ENCODE data around the gene DOCK2. TPM values are rescaled to one million over a fixed set of nuclear protein-coding genes. Genes with fewer than 3 reads are reported as not detected.

The DOCK2 gene
- total RNA-seq, 2 experiments from 2014 or later, result 161 to 205 TPM

DNA sequence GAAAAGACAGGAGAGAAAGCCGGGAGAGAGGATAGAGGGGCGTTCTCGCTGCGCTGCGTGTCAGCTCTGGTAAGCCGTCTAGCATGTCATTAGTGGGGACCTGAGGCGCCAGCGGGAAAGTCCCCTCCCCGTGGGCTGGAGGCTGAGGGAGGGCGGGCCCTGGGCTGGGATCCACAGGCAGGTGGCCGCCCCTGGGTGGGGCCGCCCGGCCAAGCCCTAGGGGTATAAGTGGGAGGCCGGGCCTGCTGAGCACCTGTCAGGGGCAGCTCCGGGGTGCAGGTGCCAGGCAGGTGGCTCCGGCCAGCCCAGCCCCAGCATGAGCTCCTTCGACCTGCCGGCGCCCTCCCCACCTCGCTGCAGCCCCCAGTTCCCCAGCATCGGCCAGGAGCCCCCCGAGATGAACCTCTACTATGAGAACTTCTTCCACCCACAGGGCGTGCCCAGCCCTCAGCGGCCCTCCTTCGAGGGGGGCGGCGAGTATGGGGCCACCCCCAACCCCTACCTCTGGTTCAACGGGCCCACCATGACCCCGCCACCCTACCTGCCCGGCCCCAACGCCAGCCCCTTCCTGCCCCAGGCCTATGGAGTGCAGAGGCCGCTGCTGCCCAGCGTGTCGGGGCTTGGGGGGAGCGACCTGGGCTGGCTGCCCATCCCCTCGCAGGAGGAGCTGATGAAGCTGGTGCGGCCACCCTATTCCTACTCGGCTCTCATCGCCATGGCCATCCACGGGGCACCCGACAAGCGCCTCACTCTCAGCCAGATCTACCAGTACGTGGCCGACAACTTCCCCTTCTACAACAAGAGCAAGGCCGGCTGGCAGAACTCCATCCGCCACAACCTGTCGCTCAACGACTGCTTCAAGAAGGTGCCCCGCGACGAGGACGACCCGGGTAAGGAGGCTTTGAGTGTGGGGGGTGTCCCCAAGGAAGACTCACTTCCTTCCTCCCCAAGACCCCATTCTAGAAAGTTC, 468.9 kb downstream of the DOCK2 start, which contains the start of gene FOXI1:
Gene FOXI1 (plus strand): TSS at position 256 of the 970 bp plus-strand sequence. CDS start 61 bp downstream, at position 317.
- TF ChIP-seq CTCF (conservative IDR thresholded peaks at IDR 0.05; ENCODE audit: low read length) (no peak), EZH2phosphoT487 (IDR thresholded peaks at IDR 0.05; ENCODE audit: borderline replicate concordance, low read depth, low read length) (no peak)
- ChIA-PET POLR2A (no interaction called here), CTCF (ENCODE audit: unreplicated experiment) (no interaction called here)
- H3K9me3 ChIP-seq (ENCODE audit: low read length), result no peaks in the 10 kb centered on the region
- no peak within 1 kb of the TSS for H3K27ac ChIP-seq (ENCODE audit: low read depth, low read length, poor library complexity, severe bottlenecking)
- H3K4me3 ChIP-seq (ENCODE audit: low read depth, low read length, poor library complexity, severe bottlenecking), result no peak within 1 kb of the TSS
- no peak within 1 kb of the TSS for H3K4me2 ChIP-seq (ENCODE audit: low read length)
- no peaks in the 10 kb centered on the region for H3K79me2 ChIP-seq (ENCODE audit: insufficient read depth, low read depth, low read length)
- H2AFZ ChIP-seq (ENCODE audit: low read length), result no peak within 1 kb of the TSS
- no peaks in the 10 kb centered on the region for H4K20me1 ChIP-seq (ENCODE audit: insufficient read depth, low read length)
- no peaks in the 10 kb centered on the region for H3K36me3 ChIP-seq (ENCODE audit: insufficient read depth, low read length)
- H3K9me2 ChIP-seq (ENCODE audit: insufficient read depth, low read length), result no peaks in the 10 kb centered on the region
- BruUV-seq (replicated peaks), result no TSS peak
- H3K4me1 ChIP-seq (ENCODE audit: insufficient read depth, low read length, poor library complexity, severe bottlenecking), result no peaks in the 10 kb centered on the region
- intact Hi-C loops (cut with micrococcal nuclease; ENCODE audit: unreplicated experiment), result no loop called here
- no peak for DNase-seq (ENCODE audit: low spot score)

DNA sequence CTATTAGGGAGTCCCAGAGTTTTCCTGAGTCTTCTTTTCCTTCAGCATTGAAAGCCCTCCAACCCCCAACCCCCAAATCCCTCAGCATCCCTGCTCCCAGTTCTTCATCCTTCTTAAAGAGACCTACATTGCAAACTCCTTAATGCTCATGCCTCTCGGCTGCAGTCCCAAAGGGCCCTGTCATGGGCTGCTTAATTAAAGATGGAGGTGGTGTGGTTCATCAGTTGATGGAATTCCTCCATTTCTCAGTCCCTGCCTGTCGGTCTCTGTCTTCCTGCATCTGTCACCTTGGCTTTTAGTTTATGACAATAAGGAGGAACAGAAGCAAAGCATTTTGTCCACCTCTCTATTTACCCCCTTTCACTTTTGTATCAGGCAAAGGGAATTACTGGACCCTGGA, 470.6 kb downstream of the DOCK2 start:
- no peak for DNase-seq (ENCODE audit: low spot score)
- intact Hi-C loops (cut with micrococcal nuclease; ENCODE audit: unreplicated experiment), result no loop called here
- H3K27ac ChIP-seq (ENCODE audit: low read depth, low read length, poor library complexity, severe bottlenecking), result no peak overlapping the region
- H3K36me3 ChIP-seq (ENCODE audit: insufficient read depth, low read length), result no peaks in the 10 kb centered on the region
- H3K4me2 ChIP-seq (ENCODE audit: low read length), result no peak overlapping the region
- H4K20me1 ChIP-seq (ENCODE audit: insufficient read depth, low read length), result no peaks in the 10 kb centered on the region
- H3K9me2 ChIP-seq (ENCODE audit: insufficient read depth, low read length), result no peaks in the 10 kb centered on the region
- ChIA-PET CTCF (ENCODE audit: unreplicated experiment) (no interaction called here), POLR2A (no interaction called here)
- H3K4me1 ChIP-seq (ENCODE audit: insufficient read depth, low read length, poor library complexity, severe bottlenecking), result no peaks in the 10 kb centered on the region
- H3K9me3 ChIP-seq (ENCODE audit: low read length), result no peaks in the 10 kb centered on the region
- no peak overlapping the region for H3K4me3 ChIP-seq (ENCODE audit: low read depth, low read length, poor library complexity, severe bottlenecking)
- no peaks in the 10 kb centered on the region for H3K79me2 ChIP-seq (ENCODE audit: insufficient read depth, low read depth, low read length)
- no TSS peak for BruUV-seq (replicated peaks)
- no peak overlapping the region for H2AFZ ChIP-seq (ENCODE audit: low read length)
- no peak for TF ChIP-seq EZH2phosphoT487 (IDR thresholded peaks at IDR 0.05; ENCODE audit: borderline replicate concordance, low read depth, low read length)

DNA sequence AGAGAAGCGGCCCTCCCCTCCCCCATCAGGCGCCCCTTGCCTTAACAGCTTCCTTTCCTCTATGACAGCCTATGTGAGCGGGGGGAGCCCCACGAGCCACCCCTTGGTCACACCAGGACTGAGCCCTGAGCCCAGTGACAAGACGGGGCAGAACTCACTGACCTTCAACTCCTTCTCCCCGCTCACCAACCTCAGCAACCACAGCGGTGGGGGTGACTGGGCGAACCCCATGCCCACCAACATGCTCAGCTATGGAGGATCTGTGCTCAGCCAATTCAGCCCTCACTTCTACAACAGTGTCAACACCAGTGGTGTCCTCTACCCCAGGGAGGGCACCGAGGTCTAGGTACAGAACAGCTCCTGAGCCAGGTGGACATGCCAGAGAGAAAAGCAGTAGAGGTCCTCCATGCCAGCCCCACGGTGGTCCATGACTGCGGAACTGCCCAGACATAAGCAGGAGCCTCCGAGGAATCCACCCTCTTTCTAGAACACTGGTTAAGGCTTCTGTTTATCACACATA, 471.3 kb downstream of the DOCK2 start:
- H3K4me1 ChIP-seq (ENCODE audit: insufficient read depth, low read length, poor library complexity, severe bottlenecking), result no peaks in the 10 kb centered on the region
- no TSS peak for BruUV-seq (replicated peaks)
- intact Hi-C loops (cut with micrococcal nuclease; ENCODE audit: unreplicated experiment), result no loop called here
- ChIA-PET CTCF (ENCODE audit: unreplicated experiment) (interaction anchor here (0.6 kb wide), 1 partner anchor 167 kb away, joined by 5 read pairs; no protein-coding TSS in a partner anchor), POLR2A (no interaction called here)
- no peak overlapping the region for H2AFZ ChIP-seq (ENCODE audit: low read length)
- no peak overlapping the region for H3K27ac ChIP-seq (ENCODE audit: low read depth, low read length, poor library complexity, severe bottlenecking)
- no peaks in the 10 kb centered on the region for H3K36me3 ChIP-seq (ENCODE audit: insufficient read depth, low read length)
- no peak for DNase-seq (ENCODE audit: low spot score)
- TF ChIP-seq CTCF (conservative IDR thresholded peaks at IDR 0.05; ENCODE audit: low read length) (no peak), EZH2phosphoT487 (IDR thresholded peaks at IDR 0.05; ENCODE audit: borderline replicate concordance, low read depth, low read length) (no peak)
- no peak overlapping the region for H3K4me2 ChIP-seq (ENCODE audit: low read length)
- H3K4me3 ChIP-seq (ENCODE audit: low read depth, low read length, poor library complexity, severe bottlenecking), result no peak overlapping the region
- H3K9me3 ChIP-seq (ENCODE audit: low read length), result no peaks in the 10 kb centered on the region
- H3K9me2 ChIP-seq (ENCODE audit: insufficient read depth, low read length), result no peaks in the 10 kb centered on the region
- H3K79me2 ChIP-seq (ENCODE audit: insufficient read depth, low read depth, low read length), result no peaks in the 10 kb centered on the region
- H4K20me1 ChIP-seq (ENCODE audit: insufficient read depth, low read length), result no peaks in the 10 kb centered on the region

All from OCI-LY7 (cell line).